ENCODE measurements around the gene ZNF664. TPM values are rescaled to one million over a fixed set of nuclear protein-coding genes. Genes with fewer than 3 reads are reported as not detected.

The ZNF664 gene
- total RNA-seq, result 100 to 1,000 TPM; 131 to 139 TPM
- 140 TPM for polyA plus RNA-seq (2013, experiment 1 of 2)
- polyA plus RNA-seq (2013, experiment 2 of 2), result 134 TPM
- long read RNA-seq, experiment 1, partial matches to known transcripts, result 0 of 3 reads
- long read RNA-seq, experiment 1, other reads (novel, unspliced or antisense), result 2 of 3 reads
- long read RNA-seq, experiment 2, full-length matches to known transcripts, result 30 of 40 reads
- long read RNA-seq, experiment 2, partial matches to known transcripts, result 1 of 40 reads
- long read RNA-seq, experiment 2, other reads (novel, unspliced or antisense), result 9 of 40 reads
- long read RNA-seq, experiment 3, full-length matches to known transcripts, result 17 of 23 reads
- long read RNA-seq, experiment 3, partial matches to known transcripts, result 2 of 23 reads
- long read RNA-seq, experiment 3, other reads (novel, unspliced or antisense), result 4 of 23 reads
- long read RNA-seq, experiment 4, full-length matches to known transcripts, result 6 of 9 reads
- long read RNA-seq, experiment 4, partial matches to known transcripts, result 0 of 9 reads
- long read RNA-seq, experiment 4, other reads (novel, unspliced or antisense), result 3 of 9 reads

DNA sequence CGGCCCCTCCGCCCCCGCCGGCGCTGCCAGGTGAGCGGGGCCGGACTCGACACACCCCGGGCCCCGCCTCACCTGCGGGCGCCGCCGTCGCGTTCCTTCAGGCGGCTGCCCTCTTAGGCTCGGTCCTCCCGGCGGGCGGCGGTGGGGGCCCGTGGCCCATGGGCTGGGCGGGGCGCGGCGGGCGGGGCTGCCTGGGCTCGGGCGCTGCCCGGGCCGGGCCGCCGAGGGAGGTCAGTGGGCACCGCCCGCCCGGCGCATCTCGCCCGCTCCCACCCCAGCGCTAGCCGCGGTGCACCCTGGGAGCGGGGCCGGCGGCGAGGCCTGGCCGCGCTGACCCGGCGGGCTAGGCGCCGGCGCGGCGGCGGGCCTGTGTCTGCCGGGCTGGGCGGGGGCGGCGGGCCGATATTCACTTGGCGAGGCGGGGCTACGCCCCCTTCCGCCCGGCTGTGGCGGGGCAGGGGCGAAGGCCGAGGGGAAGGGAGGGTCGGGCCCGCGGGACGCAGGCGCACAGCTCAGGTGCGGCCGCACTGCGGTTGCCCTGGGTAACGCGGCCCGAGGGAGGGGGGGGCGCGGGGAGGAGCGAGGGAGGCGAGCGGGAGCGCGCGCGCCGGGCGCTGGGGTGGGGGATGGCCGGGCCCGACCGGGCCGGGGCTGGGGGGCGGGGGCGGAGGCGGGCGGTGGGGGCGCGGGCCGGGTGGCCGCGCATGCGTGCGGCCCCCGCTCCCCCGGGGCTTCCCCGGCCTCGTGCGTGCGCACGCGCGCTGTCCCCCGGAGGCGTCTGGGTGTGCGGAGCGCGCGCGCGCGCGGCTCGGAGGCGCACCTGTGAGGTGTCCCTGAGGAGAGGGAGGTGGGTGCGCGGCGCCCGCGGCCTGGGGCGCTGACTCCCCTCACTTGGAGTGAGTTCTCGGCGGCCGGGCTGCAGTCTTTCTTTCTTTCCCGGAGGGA, at the start of gene ZNF664, which contains the start of gene CCDC92:
Gene ZNF664, plus strand, starts transcription at position 759 of the 945 bp plus-strand sequence. CDS start 38,930 bp downstream, outside the sequence.
Gene CCDC92, minus strand, starts transcription at position 375 of the 945 bp plus-strand sequence. CDS start 28,526 bp downstream, outside the sequence.
- peak within 1 kb of the TSS; percentile 84 for H3K4me3 Mint-ChIP-seq
- peak within 1 kb of the TSS; percentile 94 for H3K27ac Mint-ChIP-seq
- Histone ChIP-seq H3K4me1 (ENCODE audit: control insufficient read depth, insufficient read depth, low read length) (peaks cover 6% of the 10 kb centered on the region), H3K9ac (ENCODE audit: extremely low read depth, low read length, poor library complexity, severe bottlenecking) (peak within 1 kb of the TSS; percentile 78), H3K4me3 (ENCODE audit: low read length) (peak within 1 kb of the TSS; percentile 99), H3K27me3 (ENCODE audit: control insufficient read depth, insufficient read depth, low read length, poor library complexity, severe bottlenecking) (peaks cover 35% of the 10 kb centered on the region), H3K9me3 (ENCODE audit: control insufficient read depth, low read length) (no peaks in the 10 kb centered on the region), H3K36me3 (ENCODE audit: control insufficient read depth, insufficient read depth, low read length) (peaks cover 37% of the 10 kb centered on the region), H3K27ac (ENCODE audit: low read depth, low read length) (peak within 1 kb of the TSS; percentile 78)
- no peaks in the 10 kb centered on the region for H3K9me3 Mint-ChIP-seq
- H3K36me3 Mint-ChIP-seq (ENCODE audit: low read depth), result peaks cover 43% of the 10 kb centered on the region
- TF ChIP-seq, protein P1, sequence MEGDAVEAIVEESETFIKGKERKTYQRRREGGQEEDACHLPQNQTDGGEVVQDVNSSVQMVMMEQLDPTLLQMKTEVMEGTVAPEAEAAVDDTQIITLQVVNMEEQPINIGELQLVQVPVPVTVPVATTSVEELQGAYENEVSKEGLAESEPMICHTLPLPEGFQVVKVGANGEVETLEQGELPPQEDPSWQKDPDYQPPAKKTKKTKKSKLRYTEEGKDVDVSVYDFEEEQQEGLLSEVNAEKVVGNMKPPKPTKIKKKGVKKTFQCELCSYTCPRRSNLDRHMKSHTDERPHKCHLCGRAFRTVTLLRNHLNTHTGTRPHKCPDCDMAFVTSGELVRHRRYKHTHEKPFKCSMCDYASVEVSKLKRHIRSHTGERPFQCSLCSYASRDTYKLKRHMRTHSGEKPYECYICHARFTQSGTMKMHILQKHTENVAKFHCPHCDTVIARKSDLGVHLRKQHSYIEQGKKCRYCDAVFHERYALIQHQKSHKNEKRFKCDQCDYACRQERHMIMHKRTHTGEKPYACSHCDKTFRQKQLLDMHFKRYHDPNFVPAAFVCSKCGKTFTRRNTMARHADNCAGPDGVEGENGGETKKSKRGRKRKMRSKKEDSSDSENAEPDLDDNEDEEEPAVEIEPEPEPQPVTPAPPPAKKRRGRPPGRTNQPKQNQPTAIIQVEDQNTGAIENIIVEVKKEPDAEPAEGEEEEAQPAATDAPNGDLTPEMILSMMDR (conservative IDR thresholded peaks at IDR 0.05), result no peak
- WGBS, 2 experiments (ENCODE audit: insufficient coverage in 1 of 2, insufficient read length in 1 of 2), result 0% methylated on average over 13 to 126 of the region's 138 CpGs
- H3K27me3 Mint-ChIP-seq (ENCODE audit: insufficient read depth), result peaks cover 43% of the 10 kb centered on the region
- peaks cover 20% of the 10 kb centered on the region for H3K4me1 Mint-ChIP-seq
- DNase-seq, result peak; percentile 99

DNA sequence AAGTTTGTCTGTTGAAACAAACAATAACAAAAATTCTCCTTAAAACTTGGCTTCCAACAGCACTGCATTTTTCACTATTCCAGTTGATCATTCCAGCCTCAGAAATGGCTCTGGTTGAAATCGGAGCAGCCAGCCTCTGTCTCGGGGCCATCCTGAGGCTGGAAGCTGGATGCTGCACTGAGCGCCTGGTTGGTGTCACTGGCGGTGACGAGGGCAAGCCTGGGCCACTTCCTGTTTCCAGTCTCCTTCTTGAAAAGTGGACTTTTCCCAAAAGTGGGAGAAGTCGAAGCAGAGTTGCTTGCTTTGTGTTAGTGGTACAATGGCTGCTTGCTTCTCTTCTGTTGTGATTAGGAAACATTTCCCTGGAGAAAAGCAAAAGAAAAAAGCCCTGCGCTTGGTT, 49.1 kb upstream of the ZNF664 start:
- DNase-seq, result no peak
- H3K36me3 Mint-ChIP-seq (ENCODE audit: low read depth), result no peaks in the 10 kb centered on the region
- H3K27ac Mint-ChIP-seq, result no peak overlapping the region
- Histone ChIP-seq H3K4me1 (ENCODE audit: control insufficient read depth, insufficient read depth, low read length) (no peaks in the 10 kb centered on the region), H3K36me3 (ENCODE audit: control insufficient read depth, insufficient read depth, low read length) (no peaks in the 10 kb centered on the region), H3K27me3 (ENCODE audit: control insufficient read depth, insufficient read depth, low read length, poor library complexity, severe bottlenecking) (no peaks in the 10 kb centered on the region), H3K9ac (ENCODE audit: extremely low read depth, low read length, poor library complexity, severe bottlenecking) (no peak overlapping the region), H3K9me3 (ENCODE audit: control insufficient read depth, low read length) (no peaks in the 10 kb centered on the region), H3K27ac (ENCODE audit: low read depth, low read length) (no peak overlapping the region), H3K4me3 (ENCODE audit: low read length) (no peak overlapping the region)
- peaks cover 1% of the 10 kb centered on the region for H3K27me3 Mint-ChIP-seq (ENCODE audit: insufficient read depth)
- H3K4me3 Mint-ChIP-seq, result no peak overlapping the region
- TF ChIP-seq, protein P1 (conservative IDR thresholded peaks at IDR 0.05), result no peak
- WGBS, 2 experiments (ENCODE audit: insufficient coverage in 1 of 2, insufficient read length in 1 of 2), result 92 to 97% methylated on average over 6 to 7 of the region's 7 CpGs
- H3K4me1 Mint-ChIP-seq, result no peaks in the 10 kb centered on the region
- no peaks in the 10 kb centered on the region for H3K9me3 Mint-ChIP-seq

DNA sequence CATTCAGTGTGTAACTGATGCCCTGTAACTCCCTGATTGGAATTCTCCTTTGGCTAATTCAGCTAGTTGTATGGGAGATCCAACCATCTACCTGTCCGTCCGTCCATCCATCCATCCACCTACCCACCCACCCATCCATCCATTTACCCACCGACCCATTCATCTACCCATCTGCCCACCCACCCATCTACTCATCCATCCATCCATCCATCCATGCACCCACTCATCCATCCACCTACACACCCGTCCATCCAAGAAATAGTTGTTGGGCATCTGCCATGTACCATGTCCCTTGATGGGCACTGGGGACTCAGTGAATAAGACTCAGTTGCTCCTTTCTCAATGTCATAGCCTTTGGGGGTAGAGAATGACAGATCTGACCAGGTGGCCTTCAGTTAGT, 48.5 kb upstream of the ZNF664 start:
- DNase-seq, result no peak
- Mint-ChIP-seq H3K27me3 (ENCODE audit: insufficient read depth) (peaks cover 1% of the 10 kb centered on the region), H3K36me3 (ENCODE audit: low read depth) (no peaks in the 10 kb centered on the region), H3K4me1 (no peaks in the 10 kb centered on the region), H3K9me3 (no peaks in the 10 kb centered on the region), H3K4me3 (no peak overlapping the region), H3K27ac (no peak overlapping the region)
- Histone ChIP-seq H3K9me3 (ENCODE audit: control insufficient read depth, low read length) (no peaks in the 10 kb centered on the region), H3K9ac (ENCODE audit: extremely low read depth, low read length, poor library complexity, severe bottlenecking) (no peak overlapping the region), H3K27ac (ENCODE audit: low read depth, low read length) (no peak overlapping the region), H3K4me1 (ENCODE audit: control insufficient read depth, insufficient read depth, low read length) (no peaks in the 10 kb centered on the region), H3K4me3 (ENCODE audit: low read length) (no peak overlapping the region), H3K36me3 (ENCODE audit: control insufficient read depth, insufficient read depth, low read length) (no peaks in the 10 kb centered on the region), H3K27me3 (ENCODE audit: control insufficient read depth, insufficient read depth, low read length, poor library complexity, severe bottlenecking) (no peaks in the 10 kb centered on the region)
- WGBS, 2 experiments (ENCODE audit: insufficient coverage in 1 of 2, insufficient read length in 1 of 2), result 88 to 100% methylated on average over 1 to 4 of the region's 4 CpGs
- TF ChIP-seq, protein P1 (conservative IDR thresholded peaks at IDR 0.05), result no peak
